SK-N-SH treated with all-trans-retinoic acid at 6 μM for 48 hours (cell line): ENCODE data around the gene NUP210L.

Experiments used
- ATAC-seq: fragments of 200-7000 bp; cut with Tn5 transposase; 3 replicates; pipeline ENCODE4 v1.9.1; 2020; ENCODE audit warnings: mild to moderate bottlenecking, moderate library complexity
- ARNTL ChIP-seq: fragments of 450-650 bp; formaldehyde crosslinking; IDR thresholded peaks from 2 replicates; pipeline ENCODE4 v1.5.0; 2020; ENCODE audit warnings: low read depth, mild to moderate bottlenecking, moderate library complexity, borderline replicate concordance
- BACH2 ChIP-seq: fragments of 250-450 bp; sonication (Bioruptor Pico); IDR thresholded peaks from 2 replicates; pipeline ENCODE4 v1.9.0; 2021; ENCODE audit warnings: mild to moderate bottlenecking, borderline replicate concordance
- CREB5 ChIP-seq: fragments of 250-450 bp; sonication (Bioruptor Pico); IDR thresholded peaks from 2 replicates; pipeline ENCODE4 v1.5.1; 2020; ENCODE audit warnings: low read depth, mild to moderate bottlenecking, moderate library complexity
- CSDC2 ChIP-seq: fragments of 250-450 bp; sonication (Bioruptor Pico); IDR thresholded peaks from 2 replicates; pipeline ENCODE4 v1.5.0; 2020; ENCODE audit warnings: mild to moderate bottlenecking, moderate library complexity
- ESRRG ChIP-seq: fragments of 250-450 bp; sonication (Bioruptor Pico); IDR thresholded peaks from 2 replicates; pipeline ENCODE4 v1.6.1; 2021; ENCODE audit warnings: mild to moderate bottlenecking
- GLIS3 ChIP-seq: fragments of 250-450 bp; sonication (Bioruptor Pico); IDR thresholded peaks from 2 replicates; pipeline ENCODE4 v1.5.0; 2020; ENCODE audit warnings: mild to moderate bottlenecking, moderate library complexity
- ISL1 ChIP-seq: fragments of 250-450 bp; sonication (Bioruptor Pico); IDR thresholded peaks from 2 replicates; pipeline ENCODE4 v2.1.2; 2022; ENCODE audit warnings: mild to moderate bottlenecking, moderate library complexity
- OSR1 ChIP-seq: fragments of 250-450 bp; sonication (Bioruptor Pico); IDR thresholded peaks from 2 replicates; pipeline ENCODE4 v1.8.0; 2022; ENCODE audit warnings: moderate library complexity, mild to moderate bottlenecking, inconsistent platforms
- PATZ1 ChIP-seq: fragments of 250-450 bp; sonication (Bioruptor Pico); IDR thresholded peaks from 2 replicates; pipeline ENCODE4 v1.8.0; 2020; ENCODE audit warnings: mild to moderate bottlenecking, moderate library complexity, borderline replicate concordance
- POU6F1 ChIP-seq: fragments of 250-450 bp; sonication (Bioruptor Pico); IDR thresholded peaks from 2 replicates; pipeline ENCODE4 v1.8.0; 2021; ENCODE audit warnings: low read depth, mild to moderate bottlenecking, moderate library complexity, borderline replicate concordance
- PPARA ChIP-seq: fragments of 250-450 bp; sonication (Bioruptor Pico); IDR thresholded peaks from 2 replicates; pipeline ENCODE4 v1.5.0; 2020; ENCODE audit warnings: mild to moderate bottlenecking, borderline replicate concordance
- RARB ChIP-seq: fragments of 250-450 bp; sonication (Bioruptor Pico); IDR thresholded peaks from 2 replicates; pipeline ENCODE4 v1.8.0; 2021; ENCODE audit warnings: mild to moderate bottlenecking, moderate library complexity
- SNAI2 ChIP-seq: fragments of 250-450 bp; sonication (Bioruptor Pico); IDR thresholded peaks from 2 replicates; pipeline ENCODE4 v1.5.0; 2020; ENCODE audit warnings: mild to moderate bottlenecking, moderate library complexity
- TCF4 ChIP-seq: fragments of 250-450 bp; sonication (Bioruptor Pico); IDR thresholded peaks from 2 replicates; pipeline ENCODE4 v1.8.0; 2021; ENCODE audit warnings: mild to moderate bottlenecking, moderate library complexity, borderline replicate concordance
- TOX ChIP-seq: fragments of 250-450 bp; sonication (Bioruptor Pico); IDR thresholded peaks from 2 replicates; pipeline ENCODE4 v1.8.0; 2021; ENCODE audit warnings: mild to moderate bottlenecking, moderate library complexity, borderline replicate concordance
- TSHZ2 ChIP-seq: fragments of 250-450 bp; sonication (Bioruptor Pico); IDR thresholded peaks from 2 replicates; pipeline ENCODE4 v1.5.0; 2020; ENCODE audit warnings: mild to moderate bottlenecking, moderate library complexity
- ZC3H10 ChIP-seq: fragments of 250-450 bp; sonication (Bioruptor Pico); IDR thresholded peaks from 2 replicates; pipeline ENCODE4 v1.5.1; 2021; ENCODE audit warnings: mild to moderate bottlenecking, moderate library complexity
- ZFP3 ChIP-seq: fragments of 250-450 bp; sonication (Bioruptor Pico); IDR thresholded peaks from 2 replicates; pipeline ENCODE4 v1.5.0; 2020; ENCODE audit warnings: mild to moderate bottlenecking, moderate library complexity
- ZFP30 ChIP-seq: fragments of 450-650 bp; formaldehyde crosslinking; IDR thresholded peaks from 2 replicates; pipeline ENCODE4 v1.5.0; 2022; ENCODE audit warnings: mild to moderate bottlenecking, moderate library complexity
- ZNF565 ChIP-seq: fragments of 450-650 bp; formaldehyde crosslinking; conservative IDR thresholded peaks from 2 replicates; pipeline ENCODE4 v1.5.0; 2020; ENCODE audit warnings: low read depth, mild to moderate bottlenecking, moderate library complexity
- ZNF70 ChIP-seq: fragments of 450-650 bp; formaldehyde crosslinking; IDR thresholded peaks from 2 replicates; pipeline ENCODE4 v1.5.0; 2020; ENCODE audit warnings: mild to moderate bottlenecking, moderate library complexity
- ZNF8 ChIP-seq: fragments of 450-650 bp; formaldehyde crosslinking; IDR thresholded peaks from 2 replicates; pipeline ENCODE4 v1.5.0; 2020; ENCODE audit warnings: mild to moderate bottlenecking, moderate library complexity
- TF ChIP-seq, protein P1 (sequence below): fragments of 250-450 bp; sonication (Bioruptor Pico); IDR thresholded peaks from 2 replicates; pipeline ENCODE4 v1.5.1; 2021; ENCODE audit warnings: mild to moderate bottlenecking, moderate library complexity

Gene NUP210L

GRCh38 chr1:153958961-153959260, 196.0 kb downstream of the NUP210L start:
- no peak for TF ChIP-seq RARB
- no peak for TF ChIP-seq PPARA (CRISPR knock-in tag)
- ATAC-seq: no peak

DNA sequence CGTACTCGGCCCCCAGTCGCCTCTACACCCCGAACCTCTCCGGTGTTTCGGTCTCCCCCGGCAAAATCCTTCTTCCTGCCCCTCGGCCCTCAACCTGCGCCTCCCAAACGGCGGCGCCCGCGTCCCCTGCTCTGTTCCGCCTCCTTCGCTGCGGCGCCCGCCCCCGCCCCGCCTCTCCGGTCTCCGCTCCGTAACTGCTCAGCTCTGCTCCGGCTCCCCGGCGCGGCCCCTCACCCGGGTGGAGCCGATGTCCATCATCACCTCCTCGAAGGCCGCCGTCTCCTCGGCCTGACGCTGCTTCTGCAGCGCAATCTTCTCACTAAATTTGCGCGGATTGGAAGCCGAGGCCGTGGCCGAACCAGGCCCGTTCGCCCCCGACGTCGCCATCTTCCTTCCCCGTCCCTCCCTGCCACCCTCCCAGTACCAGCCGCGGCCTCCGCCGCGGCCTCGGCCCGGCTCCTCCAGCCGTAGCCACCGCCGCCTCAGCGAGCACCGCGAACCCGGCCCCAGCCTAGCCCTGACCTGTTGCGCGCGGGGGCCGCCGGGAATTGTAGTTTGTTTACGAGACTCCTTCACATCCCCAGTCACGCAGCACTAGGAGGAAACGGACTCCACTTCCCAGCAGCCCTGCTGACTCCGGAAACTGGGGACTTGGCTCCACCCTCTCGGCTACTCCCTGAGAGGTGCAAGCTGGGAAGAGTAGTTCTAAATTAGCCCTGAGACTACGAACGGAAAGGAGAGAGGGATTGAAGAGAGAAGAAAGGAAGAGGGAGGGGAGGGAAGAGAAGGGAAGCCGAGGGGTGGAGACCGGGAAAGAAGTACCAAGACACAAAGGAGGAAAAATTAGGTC, 196.5 kb downstream of the NUP210L start, which contains the start of gene CRTC2:
Gene CRTC2 (minus strand): TSS at position 502 of the 850 bp plus-strand sequence. CDS start 115 bp downstream, at position 387.
- peak; percentile 87 for ATAC-seq

More for the DNA sequence above, 196.5 kb downstream of the NUP210L start, which contains the start of gene CRTC2:
- no peak for TF ChIP-seq PPARA (CRISPR knock-in tag)
- TF ChIP-seq ZC3H10 (CRISPR knock-in tag): peak; percentile 75
- no peak for TF ChIP-seq SNAI2 (CRISPR knock-in tag)
- TF ChIP-seq TCF4 (CRISPR knock-in tag): no peak
- 0 out of 2 replicates have a peak, but pooled peaks have one; percentile 47 for TF ChIP-seq RARB
- no peak; the same call in 1 of the 2 replicates for TF ChIP-seq ZNF70
- TF ChIP-seq TOX (CRISPR knock-in tag): 0 out of 2 replicates have a peak, but pooled peaks have one; percentile 30
- TF ChIP-seq ESRRG (CRISPR knock-in tag): no peak
- TF ChIP-seq ARNTL (CRISPR knock-in tag): no peak
- no peak for TF ChIP-seq ZNF8
- no peak for TF ChIP-seq CREB5 (CRISPR knock-in tag)
- TF ChIP-seq CSDC2 (CRISPR knock-in tag): no peak
- TF ChIP-seq, protein P1, sequence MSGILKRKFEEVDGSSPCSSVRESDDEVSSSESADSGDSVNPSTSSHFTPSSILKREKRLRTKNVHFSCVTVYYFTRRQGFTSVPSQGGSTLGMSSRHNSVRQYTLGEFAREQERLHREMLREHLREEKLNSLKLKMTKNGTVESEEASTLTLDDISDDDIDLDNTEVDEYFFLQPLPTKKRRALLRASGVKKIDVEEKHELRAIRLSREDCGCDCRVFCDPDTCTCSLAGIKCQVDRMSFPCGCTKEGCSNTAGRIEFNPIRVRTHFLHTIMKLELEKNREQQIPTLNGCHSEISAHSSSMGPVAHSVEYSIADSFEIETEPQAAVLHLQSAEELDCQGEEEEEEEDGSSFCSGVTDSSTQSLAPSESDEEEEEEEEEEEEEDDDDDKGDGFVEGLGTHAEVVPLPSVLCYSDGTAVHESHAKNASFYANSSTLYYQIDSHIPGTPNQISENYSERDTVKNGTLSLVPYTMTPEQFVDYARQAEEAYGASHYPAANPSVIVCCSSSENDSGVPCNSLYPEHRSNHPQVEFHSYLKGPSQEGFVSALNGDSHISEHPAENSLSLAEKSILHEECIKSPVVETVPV (CRISPR knock-in tag): no peak
- no peak for TF ChIP-seq ISL1 (CRISPR knock-in tag)
- TF ChIP-seq ZNF565: no peak
- TF ChIP-seq ZFP30 (CRISPR knock-in tag): no peak
- peak; percentile 66; the same call in 1 of the 2 replicates for TF ChIP-seq GLIS3 (CRISPR knock-in tag)
- TF ChIP-seq BACH2 (CRISPR knock-in tag): no peak
- peak; percentile 93 for TF ChIP-seq TSHZ2 (CRISPR knock-in tag)
- peak; percentile 72 for TF ChIP-seq ZFP3 (CRISPR knock-in tag)
- peak; percentile 50; the same call in 1 of the 2 replicates for TF ChIP-seq PATZ1
- TF ChIP-seq OSR1: no peak
- peak; percentile 42; the same call in 1 of the 2 replicates for TF ChIP-seq POU6F1
